GM12892 (cell line): ENCODE data around the gene TUBGCP3.

Source experiments
- POLR2A ChIP-seq: IDR thresholded peaks from 2 replicates; pipeline ENCODE4 v1.6.1; 2011; ENCODE audit warnings: low read depth, low read length, control low read depth
- POLR2AphosphoS5 ChIP-seq: IDR thresholded peaks from 2 replicates; pipeline ENCODE4 v1.6.1; 2011; ENCODE audit warnings: low read depth, low read length, control low read depth
- TAF1 ChIP-seq: IDR thresholded peaks from 2 replicates; pipeline ENCODE4 v1.6.1; 2011; ENCODE audit warnings: low read depth, mild to moderate bottlenecking, control low read depth, low read length, borderline replicate concordance

GRCh38 chr13:112489199-112489598 is 98.8 kb downstream of the TUBGCP3 start:
- TF ChIP-seq POLR2AphosphoS5 (no peak), POLR2A (no peak), TAF1 (no peak)
